Cerebellar cortex (tissue), 1 donor: ENCODE data around the gene COMMD10.
"Not testable (repeated sequence)": the region's sequence is repeated elsewhere in the genome, so short reads cannot be mapped to it uniquely, and the experiment has no call there.

ENCODE experiments used
- DNase-seq: peaks from one replicate; pipeline ENCODE4 v3.0.0-alpha.2; 2015; ENCODE audit warnings: low spot score

Gene COMMD10

DNA sequence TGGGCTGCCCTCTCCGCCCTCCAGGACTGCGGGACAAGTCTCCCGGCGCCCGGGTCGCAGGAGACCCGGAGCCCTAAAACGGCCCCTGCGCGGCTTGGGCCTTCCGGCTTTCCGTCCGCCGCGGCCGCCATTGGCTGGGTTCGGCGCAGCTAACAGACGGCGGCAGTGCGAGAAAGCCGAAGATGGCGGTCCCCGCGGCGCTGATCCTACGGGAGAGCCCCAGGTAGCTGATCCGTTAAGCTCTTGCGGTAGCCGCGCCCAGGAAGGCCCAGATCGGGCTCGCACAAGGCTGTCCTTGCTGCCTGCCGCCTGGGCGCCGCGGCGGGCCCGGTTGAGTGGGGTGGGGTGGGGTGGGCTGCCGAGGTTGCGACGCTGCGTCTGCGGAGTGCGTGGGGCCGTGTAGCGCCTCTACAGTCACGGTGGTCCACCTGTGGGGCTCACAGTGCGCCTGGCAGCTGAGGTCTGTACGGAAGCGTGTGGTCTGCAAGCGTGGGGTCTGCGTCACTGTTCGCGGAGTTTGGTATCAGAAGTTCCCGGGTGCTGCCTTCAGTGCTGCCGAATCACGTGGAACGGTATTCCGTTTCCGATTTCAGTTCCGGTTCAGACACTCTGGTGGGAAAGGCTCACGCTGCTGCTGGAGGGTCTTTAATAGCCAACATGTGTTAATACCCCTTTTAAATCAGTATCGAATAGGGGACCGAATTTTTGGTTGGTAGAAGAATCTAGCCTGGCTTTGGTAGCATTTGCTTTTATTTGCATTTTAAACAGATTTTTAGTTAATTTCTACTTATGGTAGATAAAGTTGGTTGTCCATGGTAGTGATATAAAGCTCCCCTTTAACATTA is at the start of gene COMMD10:
Gene COMMD10 (plus strand): TSS at position 155 of the 845 bp plus-strand sequence.
- peak; percentile 84 for DNase-seq

DNA sequence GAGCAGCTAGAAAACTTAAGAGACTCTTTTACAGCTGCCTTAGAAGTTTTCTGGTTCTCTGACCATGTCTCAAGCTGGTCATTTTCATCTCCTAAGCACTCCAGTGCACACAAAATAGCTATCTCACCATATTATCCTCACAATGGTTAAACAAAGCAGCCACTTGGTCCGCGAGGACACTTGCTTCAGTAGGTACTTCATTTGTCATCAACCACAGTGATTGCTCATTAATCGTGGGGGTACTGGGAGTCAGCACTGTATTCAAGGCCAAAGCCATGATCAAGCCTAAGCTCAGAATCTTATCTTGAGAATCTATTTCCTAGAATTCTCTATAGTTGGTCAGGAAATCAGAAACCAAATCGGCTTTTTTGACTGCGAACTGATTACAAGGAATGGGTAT is 49.7 kb upstream of the COMMD10 start:
- DNase-seq = no peak

DNA sequence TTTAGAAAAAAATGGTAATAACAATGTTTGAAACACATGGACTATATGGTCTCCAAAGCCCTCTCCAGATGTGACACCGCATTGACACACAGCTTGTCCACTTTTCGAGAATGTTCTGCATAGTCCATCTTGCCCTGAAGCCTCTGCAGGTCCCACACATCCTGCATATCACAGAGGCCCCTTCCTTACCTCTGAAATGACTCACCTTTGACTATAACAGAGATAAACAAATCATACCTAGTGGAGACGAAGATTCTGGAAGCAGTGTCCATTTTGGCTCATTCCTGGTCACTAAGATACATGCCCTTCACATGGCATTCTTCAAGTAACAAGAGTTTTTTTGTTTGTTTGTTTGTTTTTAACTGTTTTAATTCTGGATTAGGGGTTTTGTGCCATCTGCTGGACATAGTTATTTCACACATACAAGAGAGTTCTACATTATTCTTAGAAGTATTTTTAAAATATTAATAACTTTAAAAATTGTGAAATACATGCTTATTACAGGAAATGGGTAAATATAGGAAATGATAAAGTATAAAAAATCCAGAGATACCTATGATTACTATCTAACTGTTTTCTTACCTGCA is 47.5 kb upstream of the COMMD10 start:
- no peak for DNase-seq

DNA sequence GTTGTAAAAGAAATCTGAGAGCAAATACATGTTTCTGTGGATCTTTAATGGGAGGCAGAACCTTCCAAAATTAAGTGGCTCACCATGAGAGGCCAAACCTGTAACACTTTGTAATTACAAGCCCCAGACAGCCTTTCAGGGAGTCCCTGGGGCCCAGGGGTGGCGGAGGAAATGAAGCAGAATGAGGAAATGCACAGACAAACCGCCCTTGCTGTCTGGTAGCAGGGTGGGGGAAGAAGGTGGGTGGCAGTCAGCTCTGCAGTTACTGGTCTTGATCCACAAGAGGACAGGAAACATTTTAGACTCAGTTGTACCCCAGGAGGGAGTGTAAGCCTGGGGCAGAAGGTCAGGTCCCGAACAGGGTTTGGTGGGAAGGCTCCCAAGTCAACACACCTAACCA is 46.0 kb upstream of the COMMD10 start:
- no peak for DNase-seq

DNA sequence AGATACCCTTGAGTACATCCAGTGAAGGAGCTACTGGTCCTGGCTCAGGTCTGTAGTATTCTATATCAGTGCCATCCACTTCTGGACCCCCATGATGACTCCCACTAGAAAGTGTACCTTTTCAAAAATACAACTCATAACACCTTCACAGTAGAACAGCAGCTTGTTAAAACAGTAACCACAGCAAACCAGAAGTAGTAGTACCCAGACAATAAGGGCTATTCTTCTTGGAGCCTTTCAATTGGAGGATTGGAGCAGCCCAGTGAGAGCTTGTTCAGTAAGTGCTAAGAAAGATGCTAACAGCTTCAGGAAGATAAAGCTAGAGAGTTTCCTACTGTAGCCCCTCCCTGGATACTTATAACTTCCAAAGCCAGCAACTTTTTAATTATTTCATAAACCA is 42.5 kb upstream of the COMMD10 start:
- DNase-seq = no peak

DNA sequence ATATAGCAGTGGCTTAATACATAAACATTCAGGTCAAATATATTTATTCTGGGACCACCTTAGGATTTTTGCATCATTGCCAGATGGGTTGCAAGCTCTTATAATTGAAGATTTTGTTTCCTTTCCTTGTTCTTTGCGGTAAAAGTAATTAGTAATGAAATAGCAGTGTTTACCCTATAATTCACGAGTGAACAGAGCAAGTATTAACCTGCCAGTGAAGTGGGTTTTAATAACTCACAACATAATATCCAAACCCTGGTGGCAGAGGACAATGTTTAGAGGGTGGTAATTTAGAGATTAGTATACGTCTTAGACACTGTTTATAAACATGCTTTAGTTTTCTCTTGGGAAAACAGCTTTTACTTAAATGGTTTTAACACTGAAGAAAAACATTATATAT is 40.8 kb upstream of the COMMD10 start:
- no peak for DNase-seq

DNA sequence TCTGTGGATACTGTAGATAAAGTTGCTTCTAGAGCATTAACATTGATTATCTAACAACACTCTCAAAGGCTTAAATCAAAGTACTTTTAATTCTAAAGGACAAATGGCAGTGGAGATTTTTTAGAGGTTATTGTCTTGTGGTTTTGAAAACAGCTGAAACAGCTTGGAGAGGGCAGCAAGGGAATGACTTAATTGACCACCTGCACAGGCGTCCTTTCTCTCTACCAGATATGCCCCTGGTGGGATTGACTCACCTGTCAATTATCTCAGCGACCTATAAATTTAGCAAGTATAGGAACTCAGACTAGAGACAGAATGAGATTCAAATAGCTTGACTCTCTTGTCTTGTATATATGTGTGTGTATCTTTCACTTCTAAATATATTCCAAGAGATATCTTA is 39.0 kb upstream of the COMMD10 start:
- no peak for DNase-seq

DNA sequence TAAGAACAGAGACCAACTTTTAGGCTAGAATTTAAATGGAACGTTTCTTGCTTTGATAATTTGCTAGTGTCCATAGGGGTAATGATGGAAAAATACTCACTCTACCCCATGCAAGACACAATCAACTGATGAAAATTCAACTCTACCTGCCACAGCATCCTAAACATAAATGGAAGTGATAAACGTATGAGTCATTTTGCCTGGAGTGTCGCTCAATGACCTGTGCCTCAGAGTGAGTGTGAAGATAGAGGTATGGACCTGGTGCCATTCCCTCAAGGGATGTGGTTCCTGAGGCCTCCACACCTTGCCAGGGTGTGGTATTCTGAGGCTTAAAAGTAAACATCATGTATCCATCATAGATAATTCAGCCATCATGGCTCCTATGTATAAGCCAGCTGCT is 38.6 kb upstream of the COMMD10 start:
- no peak for DNase-seq

DNA sequence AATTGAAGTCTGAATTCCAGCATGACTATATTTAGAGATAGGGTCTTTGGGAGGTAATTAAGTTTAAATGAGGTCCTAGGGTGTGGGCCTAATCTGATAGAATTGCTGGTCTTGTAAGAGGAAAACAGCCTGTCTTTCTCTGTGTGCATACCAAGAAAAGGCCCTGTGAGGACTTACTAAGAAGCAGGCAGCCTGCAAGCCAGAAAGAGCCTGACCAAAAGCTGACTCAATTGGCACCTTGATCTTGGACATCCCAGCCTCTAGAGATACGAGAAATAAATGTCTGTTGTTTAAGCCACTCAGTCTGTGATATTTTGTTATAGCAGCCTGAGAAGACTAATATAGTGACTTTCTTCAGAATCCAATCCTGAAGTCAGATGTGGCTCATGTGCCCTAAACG is 38.0 kb upstream of the COMMD10 start:
- no peak for DNase-seq

DNA sequence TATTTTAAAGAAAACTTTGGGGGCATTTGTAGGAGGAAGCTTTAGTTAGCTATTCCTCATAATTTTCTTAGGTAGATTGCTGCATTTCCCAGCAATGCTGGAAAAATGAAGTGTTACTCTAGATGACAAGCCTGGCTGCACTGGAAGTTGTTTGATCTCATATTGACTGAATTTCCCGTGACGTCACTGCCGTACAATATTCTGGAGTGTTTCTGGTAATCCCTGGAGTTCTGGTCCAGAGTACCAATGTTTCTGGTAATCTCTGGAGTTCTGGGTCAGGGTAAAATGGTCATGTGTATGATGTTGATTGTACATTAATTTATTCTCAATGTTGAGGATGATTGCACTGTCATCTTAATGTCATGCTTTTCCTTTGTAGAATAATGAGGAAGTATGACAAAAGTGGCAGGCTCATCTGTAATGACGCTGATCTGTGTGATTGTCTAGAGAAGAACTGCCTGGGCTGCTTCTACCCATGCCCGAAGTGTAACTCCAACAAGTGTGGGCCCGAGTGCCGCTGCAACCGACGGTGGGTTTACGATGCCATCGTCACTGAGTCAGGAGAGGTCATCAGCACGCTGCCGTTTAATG is 26.4 kb upstream of the COMMD10 start:
- no peak for DNase-seq

DNA sequence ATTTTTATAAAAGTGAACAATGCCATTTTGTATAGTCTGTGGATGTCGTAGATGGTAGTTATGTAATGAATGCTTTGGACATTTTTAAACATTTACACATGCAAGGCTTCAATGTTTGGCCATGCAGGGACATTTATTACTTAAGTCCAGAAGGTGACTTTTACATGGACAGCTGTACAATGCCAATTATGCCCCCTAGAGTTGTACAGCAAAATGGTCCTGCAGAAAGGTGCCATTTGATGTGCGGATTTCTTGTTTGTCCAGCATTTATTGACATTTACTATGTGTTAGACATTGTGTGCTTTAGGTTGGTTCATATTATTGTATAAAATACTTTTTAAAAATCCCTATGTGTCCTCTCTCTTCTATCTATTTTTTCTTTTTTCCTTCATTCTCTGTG is 22.5 kb upstream of the COMMD10 start:
- no peak for DNase-seq

DNA sequence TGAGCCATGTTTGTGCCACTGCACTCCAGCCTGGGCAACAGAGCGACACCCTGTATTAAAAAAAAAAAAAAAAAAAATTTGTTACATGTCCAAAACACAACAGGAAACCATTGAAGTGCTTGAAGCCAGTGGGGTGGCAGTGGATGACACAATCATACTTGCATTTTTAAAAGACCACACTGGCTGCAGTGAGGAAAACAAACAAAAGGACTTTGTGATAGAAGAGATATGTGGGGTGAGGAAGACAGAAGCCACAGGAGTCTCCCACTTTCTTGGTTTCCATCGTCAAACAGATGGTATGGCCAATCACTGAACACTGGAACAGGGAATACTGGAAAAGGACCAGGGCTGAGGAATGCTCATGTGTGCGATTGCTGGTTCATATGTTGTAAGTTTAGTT is 20.9 kb upstream of the COMMD10 start:
- DNase-seq = no peak

DNA sequence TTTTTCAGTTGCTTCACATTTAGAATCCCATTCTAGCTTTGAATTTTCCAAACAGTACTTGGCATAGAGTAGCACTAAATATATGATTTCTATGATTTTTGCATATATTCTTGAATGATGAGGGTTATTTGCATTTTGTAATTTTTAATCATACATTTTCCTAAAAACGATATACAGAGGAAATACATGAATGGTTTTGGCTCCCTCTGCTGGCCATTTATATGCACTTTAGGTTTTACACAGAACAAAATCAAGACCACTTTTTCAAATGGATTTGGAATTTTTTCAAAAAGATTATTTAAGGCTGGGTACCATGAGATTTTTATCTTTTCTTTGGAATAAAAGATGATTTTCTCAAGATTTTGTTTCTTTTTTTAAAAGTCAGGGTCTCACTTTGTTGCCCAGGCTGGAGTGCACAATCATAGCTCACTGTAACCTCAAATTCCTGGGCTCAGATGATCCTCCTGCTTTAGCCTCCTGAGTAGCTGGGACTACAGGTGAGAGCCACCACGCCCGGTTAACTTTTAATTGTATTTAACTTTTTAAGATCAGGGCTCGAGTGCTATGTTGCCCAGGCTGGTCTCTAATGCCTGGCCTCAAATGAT is 16.7 kb upstream of the COMMD10 start:
- peak; percentile 61 for DNase-seq

DNA sequence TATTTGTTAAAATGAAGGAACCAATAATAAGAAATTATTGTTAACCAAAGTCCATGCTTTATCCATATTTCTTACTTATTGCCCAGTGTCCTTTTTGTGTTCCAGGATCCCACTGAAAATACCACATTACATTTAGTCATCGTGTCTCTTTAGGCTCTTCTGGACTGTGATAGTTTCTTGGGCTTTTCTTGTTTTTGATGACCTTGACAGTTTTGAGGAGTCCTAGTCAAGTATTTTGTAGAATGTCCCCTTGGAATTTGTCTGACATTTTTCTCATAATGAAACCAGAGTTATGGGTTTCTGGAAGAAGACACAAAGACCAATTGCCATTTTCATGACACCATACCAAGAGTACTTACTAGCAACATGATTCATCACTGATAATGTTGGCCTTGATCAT is 13.6 kb upstream of the COMMD10 start:
- no peak for DNase-seq

DNA sequence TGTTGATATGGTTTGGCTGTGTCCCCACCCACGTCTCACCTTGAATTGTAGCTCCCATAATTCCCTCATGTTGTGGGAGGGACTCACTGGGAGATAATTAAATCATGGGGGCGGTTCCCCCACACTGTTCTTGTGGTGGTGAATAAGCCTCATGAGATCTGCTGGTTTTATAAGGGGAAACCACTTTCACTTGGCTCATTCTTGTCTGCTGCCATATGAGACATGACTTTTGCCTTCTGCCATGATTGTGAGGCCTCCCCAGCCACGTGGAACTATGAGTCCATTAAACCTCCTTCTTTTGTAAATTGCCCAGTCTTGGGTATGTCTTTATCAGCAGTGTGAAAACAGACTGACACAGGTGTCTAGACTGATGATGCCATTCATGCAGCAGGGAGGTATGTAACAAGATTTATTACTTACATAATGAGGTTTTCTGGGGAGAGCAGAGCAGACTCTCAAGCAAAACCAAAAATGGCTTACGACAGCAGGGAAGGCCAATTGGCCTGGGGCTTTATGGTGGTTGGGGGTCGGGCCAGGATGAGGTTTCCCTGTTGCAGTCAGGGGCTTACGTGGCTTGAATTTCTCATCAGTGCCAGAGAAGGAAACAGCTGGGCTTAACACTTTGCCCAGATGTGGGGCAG is 9.5 kb upstream of the COMMD10 start:
- DNase-seq = no peak

DNA sequence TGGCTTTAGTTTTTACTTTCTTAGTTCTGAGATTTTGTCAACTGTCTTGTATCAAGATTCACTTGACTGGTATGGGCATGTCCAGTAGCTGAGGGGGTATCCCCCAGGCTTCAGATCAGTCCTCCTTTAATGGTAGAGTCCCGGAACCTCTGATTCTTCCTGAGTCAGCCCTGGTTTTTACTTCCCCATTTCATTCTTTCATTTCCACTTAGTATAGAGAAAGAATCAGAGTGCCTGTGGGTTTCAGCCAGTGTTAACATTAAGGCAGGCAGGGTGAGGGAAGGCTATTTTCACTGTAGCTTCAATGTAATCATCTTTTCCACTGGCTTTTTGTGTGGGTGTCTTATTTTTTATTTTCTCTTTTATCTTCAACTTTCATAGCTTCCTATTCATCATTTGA is 8.3 kb upstream of the COMMD10 start:
- no peak for DNase-seq

DNA sequence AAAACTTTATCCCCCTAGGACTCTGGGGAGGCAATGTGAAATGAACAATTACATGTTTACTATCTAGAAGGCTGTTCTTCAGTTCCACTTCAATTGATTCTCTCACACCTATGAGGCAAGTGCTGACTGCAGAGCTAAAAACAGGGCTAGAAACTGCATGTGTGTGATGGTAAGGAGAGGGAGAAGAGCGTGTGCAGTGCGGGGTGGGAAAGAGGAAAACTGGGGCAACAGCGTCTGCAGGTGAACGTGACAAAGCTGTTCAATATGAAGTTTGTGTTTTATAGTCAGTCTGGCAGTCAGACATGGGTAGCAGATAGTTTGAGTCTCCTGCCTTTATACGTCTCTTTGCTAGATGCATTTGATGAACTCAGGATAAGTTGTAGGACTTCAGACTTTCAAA is 6.6 kb upstream of the COMMD10 start:
- no peak for DNase-seq

DNA sequence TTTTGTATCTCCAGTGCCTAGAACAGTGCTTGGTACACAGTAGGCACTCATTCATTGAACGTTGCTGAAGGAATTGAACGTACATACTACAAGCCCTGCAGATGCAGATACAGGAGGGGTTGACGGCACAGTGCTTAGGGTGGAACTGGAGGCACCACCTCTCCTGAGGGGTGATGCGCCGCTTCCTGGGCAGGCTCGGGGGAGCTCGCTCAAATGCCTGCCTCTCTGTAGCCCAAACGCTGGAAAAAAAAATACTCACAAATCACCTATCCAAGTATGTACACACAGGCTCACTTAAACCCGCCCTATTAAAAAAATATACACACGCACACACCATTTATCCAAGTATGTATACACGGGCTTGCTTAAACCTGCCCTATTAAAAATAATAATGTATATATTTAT is 536 bp upstream of the COMMD10 start:
- DNase-seq = no peak

DNA sequence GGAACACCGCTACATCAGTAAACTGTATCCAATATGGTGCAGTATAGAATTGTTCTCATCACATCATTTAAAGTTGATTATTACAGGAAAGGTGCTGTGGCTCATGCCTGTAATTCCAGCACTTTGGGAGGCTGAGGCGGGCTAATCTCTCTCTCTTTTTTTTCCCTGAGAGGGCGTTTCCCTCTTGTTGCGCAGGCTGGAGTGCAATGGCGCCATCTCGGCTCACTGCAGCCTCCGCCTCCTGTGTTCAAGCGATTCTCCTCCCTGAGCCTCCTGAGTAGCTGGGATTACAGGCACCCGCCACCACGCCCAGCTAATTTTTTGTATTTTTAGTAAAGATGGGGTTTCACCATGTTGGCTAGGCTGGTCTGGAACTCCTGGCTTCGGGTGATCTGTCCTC is 1.5 kb downstream of the COMMD10 start:
- not testable (repeated sequence) for DNase-seq

DNA sequence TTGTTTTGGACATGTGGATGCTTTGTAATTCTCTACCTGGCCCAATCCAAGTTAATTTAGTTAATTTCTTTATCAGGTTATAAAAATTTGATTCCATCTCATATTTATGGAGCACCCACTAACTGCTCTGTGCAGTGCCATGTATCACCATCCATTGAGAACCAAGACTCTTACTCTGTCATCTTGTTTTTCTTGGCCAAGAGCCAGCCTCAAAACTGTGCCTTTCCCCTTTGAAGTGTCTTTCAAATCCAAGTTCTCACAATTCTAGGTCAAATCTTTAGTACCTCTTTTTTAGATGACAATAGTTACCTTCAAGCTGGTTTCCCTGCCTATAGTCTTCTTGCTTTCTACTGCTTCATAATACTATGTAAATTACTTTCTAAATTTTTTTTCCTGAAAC is 3.2 kb downstream of the COMMD10 start:
- DNase-seq = no peak

DNA sequence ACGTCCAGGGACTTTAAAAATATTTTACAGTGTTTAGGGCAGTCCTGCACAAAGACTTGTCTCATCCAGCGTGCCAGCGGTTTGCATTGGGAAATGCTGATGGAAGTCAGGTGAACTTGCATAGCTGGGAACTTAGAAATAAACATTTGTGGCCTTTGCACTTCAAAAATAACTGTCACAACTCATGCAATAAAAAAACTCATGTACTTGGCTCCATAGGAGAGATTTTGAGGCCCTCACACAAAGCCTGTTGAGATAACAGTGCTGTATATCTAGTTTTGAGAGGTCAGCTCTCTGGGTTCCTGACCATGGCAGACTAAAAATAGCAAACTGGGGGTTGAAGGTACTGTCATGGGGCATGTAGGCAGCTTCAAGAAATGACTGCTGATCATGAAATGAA is 5.5 kb downstream of the COMMD10 start:
- DNase-seq = no peak

DNA sequence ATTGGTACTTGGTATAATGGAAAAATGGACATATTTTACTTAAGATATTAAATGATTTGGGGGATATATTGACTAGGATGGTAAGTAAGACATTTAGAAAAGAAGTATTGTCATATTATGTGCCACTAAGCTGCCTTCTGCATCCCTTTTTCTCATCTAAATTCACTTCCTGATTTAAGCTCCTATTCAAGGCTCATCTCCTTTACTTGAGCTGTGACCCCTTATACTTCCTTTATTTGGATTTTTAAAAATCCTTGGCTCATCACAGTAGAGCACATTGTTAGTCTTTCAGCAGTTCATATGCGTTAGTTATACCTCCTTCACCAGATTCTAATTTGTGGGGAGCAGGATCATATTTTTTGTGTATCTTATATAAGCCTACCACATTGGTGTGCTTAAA is 6.6 kb downstream of the COMMD10 start:
- no peak for DNase-seq

DNA sequence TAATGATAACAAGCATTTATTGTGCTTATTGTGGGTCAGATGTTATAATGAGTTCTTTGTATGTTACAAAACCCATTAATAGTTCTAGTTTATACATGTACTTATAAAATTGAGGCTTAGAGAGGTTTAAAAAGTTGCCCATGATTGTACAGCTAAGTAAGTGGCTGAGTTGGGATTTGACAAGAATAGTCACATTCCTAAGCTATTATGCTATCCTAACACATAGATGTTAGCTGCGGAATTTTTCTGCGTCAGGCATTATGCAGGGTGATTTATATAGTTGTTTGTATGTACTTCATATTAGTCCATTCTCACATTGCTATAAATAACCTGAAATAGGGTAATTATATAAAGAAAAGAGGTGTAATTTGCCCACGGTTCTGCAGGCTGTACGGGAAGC is 12.5 kb downstream of the COMMD10 start:
- DNase-seq = no peak
